Calu3 (cell line): ENCODE data around the gene CRB3. TPM values are rescaled to one million over a fixed set of nuclear protein-coding genes. Genes with fewer than 3 reads are reported as not detected.
A peak's percentile ranks its signal among the peaks of the same experiment; 100 is the strongest.

Experiments used
- BruUV-seq: library from RNA; stranded (reverse); fragments of 400-500 nt; replicated peaks from 2 replicates; lab custom pipeline; 2021; lab: Mats Ljungman, UMichigan
- CTCF ChIA-PET: fragments of 300-600 bp; sonication (Branson Sonifier 250); formaldehyde crosslinking; loops from one replicate; lab custom pipeline; 2022; ENCODE audit warnings: antibody characterized with exemption; lab: Charles Lee
- DNase-seq: peaks from one replicate; pipeline ENCODE4 v3.0.0; 2022
- H3K27ac Mint-ChIP-seq: one replicate; pipeline ENCODE4 v1.8.0; 2022; ENCODE audit warnings: mixed read lengths; ENCODE audit not compliant: unreplicated experiment
- H3K27me3 Mint-ChIP-seq: one replicate; pipeline ENCODE4 v1.8.0; 2022; ENCODE audit warnings: mixed read lengths; ENCODE audit not compliant: unreplicated experiment
- H3K36me3 Mint-ChIP-seq: one replicate; pipeline ENCODE4 v1.8.0; 2022; ENCODE audit warnings: mild to moderate bottlenecking, moderate library complexity, mixed read lengths; ENCODE audit not compliant: insufficient read depth, unreplicated experiment
- H3K4me1 Mint-ChIP-seq: one replicate; pipeline ENCODE4 v1.8.0; 2022; ENCODE audit warnings: mild to moderate bottlenecking, low read depth, mixed read lengths; ENCODE audit not compliant: unreplicated experiment
- H3K4me3 Mint-ChIP-seq: one replicate; pipeline ENCODE4 v1.8.0; 2022; ENCODE audit warnings: mild to moderate bottlenecking, low read depth, moderate library complexity, mixed read lengths; ENCODE audit not compliant: unreplicated experiment
- H3K9me3 Mint-ChIP-seq: one replicate; pipeline ENCODE4 v1.8.0; 2022; ENCODE audit warnings: low read depth, mixed read lengths; ENCODE audit not compliant: unreplicated experiment
- CTCF ChIP-seq: fragments of 200-600 bp; IDR thresholded peaks from one replicate; pipeline ENCODE4 v1.8.0; 2022; ENCODE audit warnings: antibody characterized with exemption; ENCODE audit not compliant: unreplicated experiment
- intact Hi-C: fragments of 100-400 bp; cut with micrococcal nuclease; formaldehyde crosslinking; loops from one replicate; pipeline ENCODE4 v1.10.0; 2022; ENCODE audit not compliant: unreplicated experiment
- total RNA-seq: library from RNA; stranded (reverse); gene quantifications from 2 replicates; pipeline ENCODE4 v1.2.3, GENCODE V29; 2022

The CRB3 gene
- total RNA-seq, 1 experiment from 2014 or later: 47.6 TPM

GRCh38 chr19:6423499-6424194 is 40.4 kb upstream of the CRB3 start:
- Mint-ChIP-seq H3K27me3 (no peaks in the 10 kb centered on the region), H3K36me3 (peaks cover 40% of the 10 kb centered on the region), H3K4me1 (no peaks in the 10 kb centered on the region), H3K4me3 (peak overlapping the region; percentile 87), H3K27ac (peak overlapping the region; percentile 39), H3K9me3 (no peaks in the 10 kb centered on the region)
- CTCF ChIA-PET: no interaction called here
- intact Hi-C loops: no loop called here
- BruUV-seq: no TSS peak
- TF ChIP-seq CTCF: no peak
- peak; percentile 34 for DNase-seq

GRCh38 chr19:6424195-6424938 is 39.7 kb upstream of the CRB3 start, which contains the start of gene KHSRP:
Gene KHSRP (minus strand): TSS chr19:6424811. CDS start chr19:6424701, 110 bp downstream.
- BruUV-seq: no TSS peak
- no peak for DNase-seq

GRCh38 chr19:6424939-6425731 is 38.9 kb upstream of the CRB3 start:
- CTCF ChIA-PET: no interaction called here
- no TSS peak for BruUV-seq
- intact Hi-C loops: no loop called here

More at GRCh38 chr19:6424195-6424938, 39.7 kb upstream of the CRB3 start, which contains the start of gene KHSRP:
- no peak for TF ChIP-seq CTCF
- H3K4me3 Mint-ChIP-seq: peak within 1 kb of the TSS; percentile 87
- H3K27ac Mint-ChIP-seq: peak within 1 kb of the TSS; percentile 99
- CTCF ChIA-PET: no interaction called here
- no peaks in the 10 kb centered on the region for H3K4me1 Mint-ChIP-seq
- no peaks in the 10 kb centered on the region for H3K9me3 Mint-ChIP-seq
- intact Hi-C loops: no loop called here
- no peaks in the 10 kb centered on the region for H3K27me3 Mint-ChIP-seq
- H3K36me3 Mint-ChIP-seq: peaks cover 34% of the 10 kb centered on the region

More at GRCh38 chr19:6424939-6425731, 38.9 kb upstream of the CRB3 start:
- Mint-ChIP-seq H3K36me3 (peaks cover 31% of the 10 kb centered on the region), H3K9me3 (no peaks in the 10 kb centered on the region), H3K27ac (peak overlapping the region; percentile 99), H3K27me3 (no peaks in the 10 kb centered on the region), H3K4me1 (no peaks in the 10 kb centered on the region), H3K4me3 (peak overlapping the region; percentile 48)
- DNase-seq: peak; percentile 96
- TF ChIP-seq CTCF: no peak
